Neural progenitor cell (in vitro differentiated cells): ENCODE results near the gene PACSIN3.

ENCODE experiments used
- CTCF ChIP-seq: fragments of 200-600 bp; sonication (generic); IDR thresholded peaks from 2 replicates; pipeline ENCODE4 v1.5.1; 2017; ENCODE audit warnings: antibody characterized with exemption, mild to moderate bottlenecking
- EZH2 ChIP-seq: fragments of 200-600 bp; sonication (generic); IDR thresholded peaks from 2 replicates; pipeline ENCODE4 v1.6.1; 2017; ENCODE audit warnings: antibody characterized with exemption, mild to moderate bottlenecking, moderate library complexity
- EZH2phosphoT487 ChIP-seq: fragments of 200-600 bp; sonication (generic); IDR thresholded peaks from 2 replicates; pipeline ENCODE4 v1.6.1; 2017; ENCODE audit warnings: antibody characterized with exemption

GRCh38 chr11:47181271-47181670 lies 5.0 kb downstream of the PACSIN3 start:
- TF ChIP-seq CTCF (no peak), EZH2phosphoT487 (no peak), EZH2 (no peak)
